Nephron progenitor cell (in vitro differentiated cells): ENCODE measurements around the gene PPP2R5E.

Experiments
- DNase-seq: peaks from one replicate; pipeline ENCODE4 v3.0.0; 2021
- H3K27ac Mint-ChIP-seq: 2 replicates; pipeline ENCODE4 v1.8.0; 2021; ENCODE audit warnings: mild to moderate bottlenecking, moderate library complexity, mixed read lengths
- H3K27me3 Mint-ChIP-seq: 2 replicates; pipeline ENCODE4 v1.8.0; 2021; ENCODE audit warnings: mild to moderate bottlenecking, low read depth, mixed read lengths; ENCODE audit not compliant: poor library complexity
- H3K36me3 Mint-ChIP-seq: 2 replicates; pipeline ENCODE4 v1.8.0; 2021; ENCODE audit warnings: low read depth, mixed read lengths
- H3K4me1 Mint-ChIP-seq: 2 replicates; pipeline ENCODE4 v1.8.0; 2021; ENCODE audit warnings: mixed read lengths
- H3K4me3 Mint-ChIP-seq: 2 replicates; pipeline ENCODE4 v1.8.0; 2021; ENCODE audit warnings: mild to moderate bottlenecking, moderate library complexity, mixed read lengths
- H3K9me3 Mint-ChIP-seq: 2 replicates; pipeline ENCODE4 v1.8.0; 2021; ENCODE audit warnings: mild to moderate bottlenecking, moderate library complexity, mixed read lengths
- CTCF ChIP-seq: fragments of 200-600 bp; sonication (generic); IDR thresholded peaks from 2 replicates; pipeline ENCODE4 v1.5.0; 2021; ENCODE audit warnings: antibody characterized with exemption

Gene PPP2R5E

GRCh38 chr14:63513756-63514155, 29.4 kb downstream of the PPP2R5E start:
- Mint-ChIP-seq H3K27ac (peak overlapping the region; percentile 67), H3K4me3 (no peak overlapping the region), H3K9me3 (no peaks in the 10 kb centered on the region), H3K36me3 (peaks cover 33% of the 10 kb centered on the region), H3K4me1 (peaks cover 19% of the 10 kb centered on the region), H3K27me3 (no peaks in the 10 kb centered on the region)
- DNase-seq, result no peak
- no peak for TF ChIP-seq CTCF

GRCh38 chr14:63512861-63513260, 30.3 kb downstream of the PPP2R5E start:
- peaks cover 19% of the 10 kb centered on the region for H3K4me1 Mint-ChIP-seq
- no peak for TF ChIP-seq CTCF
- no peaks in the 10 kb centered on the region for H3K27me3 Mint-ChIP-seq
- H3K36me3 Mint-ChIP-seq, result peaks cover 42% of the 10 kb centered on the region
- no peak overlapping the region for H3K4me3 Mint-ChIP-seq
- H3K27ac Mint-ChIP-seq, result peak overlapping the region; percentile 40
- no peaks in the 10 kb centered on the region for H3K9me3 Mint-ChIP-seq
- no peak for DNase-seq

GRCh38 chr14:63510538-63510937, 32.6 kb downstream of the PPP2R5E start:
- DNase-seq, result no peak
- Mint-ChIP-seq H3K4me3 (no peak overlapping the region), H3K4me1 (peaks cover 19% of the 10 kb centered on the region)

GRCh38 chr14:63508033-63508432, 35.1 kb downstream of the PPP2R5E start:
- no peaks in the 10 kb centered on the region for H3K9me3 Mint-ChIP-seq
- H3K27ac Mint-ChIP-seq, result peak overlapping the region; percentile 33
- no peaks in the 10 kb centered on the region for H3K27me3 Mint-ChIP-seq
- peaks cover 69% of the 10 kb centered on the region for H3K36me3 Mint-ChIP-seq
- H3K4me3 Mint-ChIP-seq, result no peak overlapping the region
- TF ChIP-seq CTCF, result no peak
- DNase-seq, result no peak
- H3K4me1 Mint-ChIP-seq, result no peaks in the 10 kb centered on the region

More at GRCh38 chr14:63510538-63510937, 32.6 kb downstream of the PPP2R5E start:
- H3K36me3 Mint-ChIP-seq, result peaks cover 58% of the 10 kb centered on the region
- H3K27ac Mint-ChIP-seq, result peak overlapping the region; percentile 19
- no peak for TF ChIP-seq CTCF
- H3K9me3 Mint-ChIP-seq, result no peaks in the 10 kb centered on the region
- no peaks in the 10 kb centered on the region for H3K27me3 Mint-ChIP-seq

GRCh38 chr14:63504648-63505047, 38.5 kb downstream of the PPP2R5E start:
- peaks cover 65% of the 10 kb centered on the region for H3K36me3 Mint-ChIP-seq
- H3K4me3 Mint-ChIP-seq, result no peak overlapping the region
- TF ChIP-seq CTCF, result no peak
- no peaks in the 10 kb centered on the region for H3K9me3 Mint-ChIP-seq
- H3K27me3 Mint-ChIP-seq, result no peaks in the 10 kb centered on the region
- H3K27ac Mint-ChIP-seq, result no peak overlapping the region
- no peaks in the 10 kb centered on the region for H3K4me1 Mint-ChIP-seq
- no peak for DNase-seq

- no peak for TF ChIP-seq CTCF
Observed at GRCh38 chr14:63501429-63501828, 41.7 kb downstream of the PPP2R5E start.

More at GRCh38 chr14:63501429-63501828, 41.7 kb downstream of the PPP2R5E start:
- Mint-ChIP-seq H3K9me3 (no peaks in the 10 kb centered on the region), H3K4me3 (no peak overlapping the region), H3K36me3 (peaks cover 39% of the 10 kb centered on the region), H3K27ac (no peak overlapping the region), H3K27me3 (no peaks in the 10 kb centered on the region), H3K4me1 (peaks cover 22% of the 10 kb centered on the region)
- DNase-seq, result no peak
